ENCODE results near the gene RND3.

RND3 gene

GRCh38 chr2:150491430-150491829 lies 4.0 kb upstream of the RND3 start:
- peaks cover 4% of the 10 kb centered on the region for H3K9me3 ChIP-seq (ENCODE audit: insufficient read depth, low read length, severe bottlenecking)
- H3K36me3 ChIP-seq (ENCODE audit: insufficient read depth, low read length): no peaks in the 10 kb centered on the region
- H3K79me2 ChIP-seq (ENCODE audit: insufficient read depth, low read length): no peaks in the 10 kb centered on the region
- DNase-seq (no peak), ATAC-seq (ENCODE audit: insufficient read depth, low read depth) (no peak)
- no peak overlapping the region for H3K4me2 ChIP-seq (ENCODE audit: insufficient read depth, low read length)
- no peaks in the 10 kb centered on the region for H3K27me3 ChIP-seq (ENCODE audit: insufficient read depth, low read length, poor library complexity)
- no peak overlapping the region for H2AFZ ChIP-seq (ENCODE audit: low read depth, low read length)
- TF ChIP-seq EZH2 (IDR thresholded peaks at IDR 0.05; ENCODE audit: borderline replicate concordance, low read depth, low read length, severe bottlenecking): no peak
- TF ChIP-seq, protein P1, sequence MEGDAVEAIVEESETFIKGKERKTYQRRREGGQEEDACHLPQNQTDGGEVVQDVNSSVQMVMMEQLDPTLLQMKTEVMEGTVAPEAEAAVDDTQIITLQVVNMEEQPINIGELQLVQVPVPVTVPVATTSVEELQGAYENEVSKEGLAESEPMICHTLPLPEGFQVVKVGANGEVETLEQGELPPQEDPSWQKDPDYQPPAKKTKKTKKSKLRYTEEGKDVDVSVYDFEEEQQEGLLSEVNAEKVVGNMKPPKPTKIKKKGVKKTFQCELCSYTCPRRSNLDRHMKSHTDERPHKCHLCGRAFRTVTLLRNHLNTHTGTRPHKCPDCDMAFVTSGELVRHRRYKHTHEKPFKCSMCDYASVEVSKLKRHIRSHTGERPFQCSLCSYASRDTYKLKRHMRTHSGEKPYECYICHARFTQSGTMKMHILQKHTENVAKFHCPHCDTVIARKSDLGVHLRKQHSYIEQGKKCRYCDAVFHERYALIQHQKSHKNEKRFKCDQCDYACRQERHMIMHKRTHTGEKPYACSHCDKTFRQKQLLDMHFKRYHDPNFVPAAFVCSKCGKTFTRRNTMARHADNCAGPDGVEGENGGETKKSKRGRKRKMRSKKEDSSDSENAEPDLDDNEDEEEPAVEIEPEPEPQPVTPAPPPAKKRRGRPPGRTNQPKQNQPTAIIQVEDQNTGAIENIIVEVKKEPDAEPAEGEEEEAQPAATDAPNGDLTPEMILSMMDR (IDR thresholded peaks at IDR 0.05; ENCODE audit: borderline replicate concordance, extremely low read depth, low read length, poor library complexity, severe bottlenecking): no peak
- H3K27ac ChIP-seq (ENCODE audit: low read length): no peak overlapping the region
- H3K4me3 ChIP-seq (ENCODE audit: low read depth in 1 of 2, low read length in 2 of 2): no peak overlapping the region
- no peaks in the 10 kb centered on the region for H4K20me1 ChIP-seq (ENCODE audit: insufficient read depth, low read length)
- no peaks in the 10 kb centered on the region for H3K4me1 ChIP-seq (ENCODE audit: insufficient read depth, low read length)
- no peak overlapping the region for H3K9ac ChIP-seq (ENCODE audit: low read depth, low read length)

DNA sequence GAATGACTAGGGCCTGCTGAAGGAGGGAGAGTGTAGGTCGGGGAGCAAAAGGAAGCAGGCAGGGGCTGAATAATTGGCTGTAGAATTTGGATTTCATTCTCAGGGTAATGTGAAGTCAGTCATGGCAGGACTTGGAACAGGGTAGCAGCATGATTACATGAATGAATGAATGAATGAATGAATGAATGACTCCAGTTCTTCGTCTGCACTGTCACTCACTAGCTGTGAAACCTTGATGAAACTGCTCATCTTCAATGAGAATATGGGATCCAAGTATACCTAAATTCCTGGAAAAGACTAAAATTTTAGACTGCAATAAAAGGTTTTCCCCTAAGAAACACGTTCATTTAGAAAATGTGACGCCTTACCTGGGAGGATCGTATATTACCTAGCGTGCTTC lies 3.0 kb upstream of the RND3 start:
- H3K27ac ChIP-seq (ENCODE audit: low read length): no peak overlapping the region
- no peaks in the 10 kb centered on the region for H3K27me3 ChIP-seq (ENCODE audit: insufficient read depth, low read length, poor library complexity)
- TF ChIP-seq, protein P1 (IDR thresholded peaks at IDR 0.05; ENCODE audit: borderline replicate concordance, extremely low read depth, low read length, poor library complexity, severe bottlenecking): no peak
- TF ChIP-seq EZH2 (IDR thresholded peaks at IDR 0.05; ENCODE audit: borderline replicate concordance, low read depth, low read length, severe bottlenecking): no peak
- no peak overlapping the region for H2AFZ ChIP-seq (ENCODE audit: low read depth, low read length)
- no peak for DNase-seq
- H3K79me2 ChIP-seq (ENCODE audit: insufficient read depth, low read length): no peaks in the 10 kb centered on the region
- no peaks in the 10 kb centered on the region for H4K20me1 ChIP-seq (ENCODE audit: insufficient read depth, low read length)
- no peak for ATAC-seq (ENCODE audit: insufficient read depth, low read depth)
- no peak overlapping the region for H3K4me3 ChIP-seq (ENCODE audit: low read depth in 1 of 2, low read length in 2 of 2)
- peaks cover 12% of the 10 kb centered on the region for H3K9me3 ChIP-seq (ENCODE audit: insufficient read depth, low read length, severe bottlenecking)
- no peaks in the 10 kb centered on the region for H3K4me1 ChIP-seq (ENCODE audit: insufficient read depth, low read length)
- no peak overlapping the region for H3K9ac ChIP-seq (ENCODE audit: low read depth, low read length)
- H3K4me2 ChIP-seq (ENCODE audit: insufficient read depth, low read length): no peak overlapping the region
- no peaks in the 10 kb centered on the region for H3K36me3 ChIP-seq (ENCODE audit: insufficient read depth, low read length)

GRCh38 chr2:150486539-150487484 lies 655 bp downstream of the RND3 start:
- Histone ChIP-seq H2AFZ (ENCODE audit: low read depth, low read length) (no peak overlapping the region), H3K27ac (ENCODE audit: low read length) (no peak overlapping the region)

More at GRCh38 chr2:150486539-150487484, 655 bp downstream of the RND3 start:
- H3K4me1 ChIP-seq (ENCODE audit: insufficient read depth, low read length): no peaks in the 10 kb centered on the region
- H3K79me2 ChIP-seq (ENCODE audit: insufficient read depth, low read length): no peaks in the 10 kb centered on the region
- no peak overlapping the region for H3K4me3 ChIP-seq (ENCODE audit: low read depth in 1 of 2, low read length in 2 of 2)
- no peaks in the 10 kb centered on the region for H3K27me3 ChIP-seq (ENCODE audit: insufficient read depth, low read length, poor library complexity)
- H3K36me3 ChIP-seq (ENCODE audit: insufficient read depth, low read length): no peaks in the 10 kb centered on the region
- DNase-seq: no peak
- ATAC-seq (ENCODE audit: insufficient read depth, low read depth): no peak
- no peak overlapping the region for H3K4me2 ChIP-seq (ENCODE audit: insufficient read depth, low read length)
- peaks cover 14% of the 10 kb centered on the region for H3K9me3 ChIP-seq (ENCODE audit: insufficient read depth, low read length, severe bottlenecking)
- H3K9ac ChIP-seq (ENCODE audit: low read depth, low read length): no peak overlapping the region
- H4K20me1 ChIP-seq (ENCODE audit: insufficient read depth, low read length): no peaks in the 10 kb centered on the region
- no peak for TF ChIP-seq EZH2 (IDR thresholded peaks at IDR 0.05; ENCODE audit: borderline replicate concordance, low read depth, low read length, severe bottlenecking)
- TF ChIP-seq, protein P1 (IDR thresholded peaks at IDR 0.05; ENCODE audit: borderline replicate concordance, extremely low read depth, low read length, poor library complexity, severe bottlenecking): no peak

Measured in DND-41 (cell line).